LNCaP clone FGC (cell line): Measurements from ENCODE around the gene TLX1.

Experiments
- DNase-seq: peaks from one replicate; pipeline ENCODE4 v3.0.0-alpha.2; 2011; ENCODE audit warnings: low read depth
- H3K4me3 ChIP-seq: 2 replicates; pipeline ENCODE4 v1.5.1; 2011; ENCODE audit warnings: mild to moderate bottlenecking, low read depth, low read length, control low read depth
- CTCF ChIP-seq: IDR thresholded peaks from 2 replicates; pipeline ENCODE4 v1.5.1; 2012; ENCODE audit warnings: mild to moderate bottlenecking; ENCODE audit not compliant: control insufficient read depth, insufficient read depth; ENCODE audit errors: extremely low read depth

Gene TLX1

DNA sequence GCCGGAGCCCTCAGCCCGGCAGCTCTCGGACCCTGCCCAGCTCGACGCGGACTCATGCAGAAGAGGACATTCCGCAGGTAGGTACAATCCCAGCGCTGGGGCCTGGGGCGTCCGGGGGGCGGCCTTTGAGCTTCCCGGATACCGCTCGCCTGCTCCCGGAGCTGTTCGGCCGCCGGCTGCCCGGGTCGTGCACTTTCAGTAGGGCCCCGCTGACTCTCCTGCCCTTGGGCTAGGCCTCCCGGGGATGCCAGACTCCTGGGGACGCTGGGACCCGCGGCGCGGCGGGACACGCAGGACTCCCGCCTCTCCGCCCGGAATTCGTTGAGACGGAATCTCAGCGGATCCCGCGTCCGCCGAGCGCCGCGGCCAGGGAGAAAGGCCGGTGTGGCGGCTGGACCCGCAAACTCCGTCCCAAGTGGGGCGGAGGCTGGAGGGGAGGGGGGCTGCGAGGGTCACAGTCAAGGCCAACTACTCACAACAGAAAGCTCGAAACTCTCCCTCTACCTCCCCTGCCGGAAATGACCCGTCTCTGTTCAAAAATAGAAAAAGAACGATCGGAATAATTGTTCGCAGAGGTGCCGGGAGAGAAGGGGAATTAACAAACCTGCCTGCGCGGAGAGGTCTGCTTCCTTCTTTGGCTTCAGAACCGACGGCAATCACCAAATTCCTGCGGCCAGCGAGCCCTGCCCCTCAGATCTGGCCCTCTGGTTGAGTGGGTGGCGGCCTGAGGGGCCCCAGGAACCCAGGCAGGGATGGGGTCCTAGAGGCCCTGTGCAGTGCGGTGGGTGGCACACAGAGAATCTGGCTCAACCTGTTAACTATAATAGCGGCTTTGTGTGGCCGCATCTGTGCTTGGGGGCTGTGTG lies 9.2 kb downstream of the TLX1 start:
- no peak overlapping the region for H3K4me3 ChIP-seq
- no peak for TF ChIP-seq CTCF
- DNase-seq: no peak

GRCh38 chr10:101140950-101141615 lies 10.0 kb downstream of the TLX1 start:
- peak overlapping the region; percentile 33; the same call in 1 of the 2 replicates for H3K4me3 ChIP-seq
- DNase-seq: peak; percentile 15
- TF ChIP-seq CTCF: no peak

GRCh38 chr10:101141616-101142532 lies 10.8 kb downstream of the TLX1 start:
- peak overlapping the region; percentile 33 for H3K4me3 ChIP-seq
- DNase-seq: no peak
- peak; percentile 51 for TF ChIP-seq CTCF

DNA sequence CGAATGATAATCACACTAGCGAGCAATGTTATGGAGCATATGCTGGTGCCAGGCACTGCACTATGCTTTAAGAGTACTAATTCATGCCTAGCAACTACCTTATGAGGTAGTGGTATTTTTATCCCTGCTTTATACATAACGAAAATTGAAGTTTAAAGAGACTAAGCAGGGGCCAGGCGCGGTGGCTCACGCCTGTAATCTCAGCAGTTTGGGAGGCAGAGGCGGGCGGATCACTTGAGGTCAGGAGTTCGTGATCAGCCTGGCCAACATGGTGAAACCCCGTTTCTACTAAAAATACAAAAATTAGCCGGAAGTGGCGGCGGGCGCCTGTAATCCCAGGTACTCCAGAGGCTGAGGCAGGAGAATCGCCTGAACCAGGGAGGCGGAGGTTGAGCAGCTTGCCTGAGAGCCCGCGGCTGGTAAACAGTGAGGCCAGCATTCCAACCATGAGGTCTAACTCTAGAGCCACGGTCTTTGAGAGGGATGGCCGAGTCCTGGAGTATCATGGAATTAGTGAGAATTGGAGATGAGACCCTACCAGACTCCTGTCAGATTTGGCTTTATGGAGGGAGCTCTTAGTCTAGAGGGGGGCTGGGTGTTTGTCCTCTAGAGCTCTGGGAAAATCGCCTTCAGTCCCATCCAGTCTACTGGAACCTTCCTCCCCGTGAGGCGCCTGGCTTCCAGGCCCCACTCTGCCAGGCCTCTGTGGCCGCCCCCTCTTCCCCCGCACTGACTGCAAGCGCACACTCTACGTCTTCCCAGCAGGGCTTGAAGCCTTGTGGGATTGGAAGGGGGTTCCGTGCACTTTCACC lies 11.6 kb downstream of the TLX1 start:
- no peak overlapping the region for H3K4me3 ChIP-seq
- no peak for TF ChIP-seq CTCF
- no peak for DNase-seq

- no peak for DNase-seq
- no peak overlapping the region for H3K4me3 ChIP-seq
- TF ChIP-seq CTCF: no peak
Measured at GRCh38 chr10:101143345-101143630, 12.2 kb downstream of the TLX1 start.

DNA sequence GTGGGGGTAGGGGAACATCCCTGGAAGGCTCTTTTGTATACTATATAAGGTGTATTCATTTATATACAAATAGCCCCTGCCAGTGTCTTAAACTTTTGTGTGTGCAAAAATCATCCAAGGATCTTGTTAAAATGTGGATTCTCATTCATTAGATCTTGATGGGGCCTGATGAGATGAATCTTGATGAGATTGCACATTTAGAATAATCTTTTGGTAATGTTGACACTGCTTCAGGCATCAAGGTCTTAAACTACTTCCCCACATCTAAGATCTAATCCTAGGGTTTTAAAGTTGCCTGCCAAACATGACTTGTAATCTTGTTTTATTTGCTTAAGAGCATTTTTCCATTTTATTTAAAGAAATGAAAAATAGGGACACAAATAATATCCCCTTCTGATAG lies 13.0 kb downstream of the TLX1 start:
- no peak for TF ChIP-seq CTCF
- no peak overlapping the region for H3K4me3 ChIP-seq
- no peak for DNase-seq
